ENCODE data around the gene HEPN1.

HEPN1 gene

GRCh38 chr11:124919898-124920297 lies 848 bp downstream of the HEPN1 start:
- FAIRE-seq = no peak
- no peak for DNase-seq (ENCODE audit: insufficient read length, low spot score)
- TF ChIP-seq, protein P1, sequence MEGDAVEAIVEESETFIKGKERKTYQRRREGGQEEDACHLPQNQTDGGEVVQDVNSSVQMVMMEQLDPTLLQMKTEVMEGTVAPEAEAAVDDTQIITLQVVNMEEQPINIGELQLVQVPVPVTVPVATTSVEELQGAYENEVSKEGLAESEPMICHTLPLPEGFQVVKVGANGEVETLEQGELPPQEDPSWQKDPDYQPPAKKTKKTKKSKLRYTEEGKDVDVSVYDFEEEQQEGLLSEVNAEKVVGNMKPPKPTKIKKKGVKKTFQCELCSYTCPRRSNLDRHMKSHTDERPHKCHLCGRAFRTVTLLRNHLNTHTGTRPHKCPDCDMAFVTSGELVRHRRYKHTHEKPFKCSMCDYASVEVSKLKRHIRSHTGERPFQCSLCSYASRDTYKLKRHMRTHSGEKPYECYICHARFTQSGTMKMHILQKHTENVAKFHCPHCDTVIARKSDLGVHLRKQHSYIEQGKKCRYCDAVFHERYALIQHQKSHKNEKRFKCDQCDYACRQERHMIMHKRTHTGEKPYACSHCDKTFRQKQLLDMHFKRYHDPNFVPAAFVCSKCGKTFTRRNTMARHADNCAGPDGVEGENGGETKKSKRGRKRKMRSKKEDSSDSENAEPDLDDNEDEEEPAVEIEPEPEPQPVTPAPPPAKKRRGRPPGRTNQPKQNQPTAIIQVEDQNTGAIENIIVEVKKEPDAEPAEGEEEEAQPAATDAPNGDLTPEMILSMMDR (IDR thresholded peaks at IDR 0.05; ENCODE audit: insufficient read depth, missing control alignments) = no peak

- TF ChIP-seq, protein P1 (IDR thresholded peaks at IDR 0.05; ENCODE audit: insufficient read depth, missing control alignments) = no peak
- no peak for FAIRE-seq
These were observed 1.3 kb downstream of the HEPN1 start for GRCh38 chr11:124920356-124920755.

DNA sequence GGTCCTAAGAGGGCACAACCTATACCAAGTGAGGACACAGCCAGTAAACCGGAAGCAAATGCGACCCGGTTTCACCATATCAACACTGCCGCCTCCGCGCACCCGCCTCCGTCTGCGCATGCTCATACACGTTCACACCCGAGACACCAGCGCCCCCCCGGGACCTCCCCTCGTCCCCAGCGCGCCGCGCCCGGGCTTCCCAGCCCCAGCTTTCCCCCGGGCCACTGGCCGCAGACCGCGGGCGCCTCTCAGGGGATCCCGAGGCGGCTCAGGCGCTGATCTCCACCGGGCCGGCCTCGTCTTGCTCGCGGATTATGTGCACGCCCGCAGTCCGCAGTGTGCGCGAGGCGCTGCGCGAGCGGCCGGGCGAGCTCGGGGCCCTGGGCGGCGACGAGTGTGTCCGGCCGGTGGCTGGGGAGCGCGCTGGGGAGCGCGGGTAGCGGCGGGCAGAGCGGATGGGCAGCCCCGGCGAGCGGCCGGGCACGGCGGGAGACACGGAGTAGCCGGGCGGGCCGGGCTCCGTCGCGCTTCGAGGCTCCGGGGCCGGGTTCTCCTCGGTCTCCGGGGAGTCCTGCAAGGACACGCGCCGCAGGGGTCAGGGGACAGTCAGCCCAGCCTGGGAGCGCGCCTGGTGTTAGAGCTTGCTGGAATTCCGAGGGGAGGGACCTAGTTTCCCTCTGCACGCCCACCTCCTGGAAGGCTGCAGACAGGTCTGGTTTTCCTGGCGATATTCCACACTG lies 2.0 kb downstream of the HEPN1 start:
- FAIRE-seq (no peak), DNase-seq (ENCODE audit: insufficient read length, low spot score) (no peak)
- TF ChIP-seq, protein P1 (IDR thresholded peaks at IDR 0.05; ENCODE audit: insufficient read depth, missing control alignments) = no peak

More at GRCh38 chr11:124920356-124920755, 1.3 kb downstream of the HEPN1 start:
- no peak for DNase-seq (ENCODE audit: insufficient read length, low spot score)

DNA sequence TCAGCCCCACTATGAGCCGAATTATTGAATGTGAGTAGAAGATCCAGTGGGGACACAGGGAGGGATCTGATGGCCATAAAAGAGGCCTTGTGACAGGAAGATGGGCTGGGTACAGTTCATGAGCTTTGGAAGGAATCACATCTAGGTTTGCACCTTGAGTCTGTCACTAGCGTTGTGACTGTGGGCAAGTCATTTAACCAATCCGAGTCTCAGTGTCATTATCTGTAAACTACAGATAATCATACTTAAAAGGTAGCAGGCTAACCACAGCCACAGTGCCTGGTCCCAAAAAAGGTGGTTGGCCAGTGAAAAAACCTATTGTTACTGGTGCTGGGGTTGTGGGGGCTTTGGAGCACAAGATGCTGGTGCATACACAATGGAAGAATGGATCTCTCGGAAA lies 3.8 kb downstream of the HEPN1 start:
- DNase-seq (ENCODE audit: insufficient read length, low spot score) = no peak
- TF ChIP-seq, protein P1 (IDR thresholded peaks at IDR 0.05; ENCODE audit: insufficient read depth, missing control alignments) = no peak
- FAIRE-seq = no peak

DNA sequence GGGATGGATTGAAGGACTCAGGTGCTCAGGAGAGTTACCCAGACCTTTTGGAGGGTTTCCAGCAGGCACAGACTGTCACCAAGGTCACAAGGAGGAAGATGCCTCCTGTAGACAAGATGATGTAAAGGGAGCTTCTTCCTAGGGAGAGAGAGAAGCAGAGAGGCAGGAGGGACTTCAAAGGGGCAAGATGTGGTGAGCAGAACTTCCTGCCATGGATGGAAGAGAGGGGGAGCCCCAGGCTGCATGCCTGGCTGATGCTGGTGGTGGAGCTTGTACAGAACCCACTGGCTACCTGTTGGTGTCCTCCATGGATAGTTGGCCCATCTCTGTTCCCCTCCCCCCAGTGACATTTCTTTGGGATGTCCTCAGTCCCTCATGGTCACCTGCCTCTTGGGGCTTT lies 4.2 kb downstream of the HEPN1 start:
- FAIRE-seq (no peak), DNase-seq (ENCODE audit: insufficient read length, low spot score) (no peak)
- TF ChIP-seq, protein P1 (IDR thresholded peaks at IDR 0.05; ENCODE audit: insufficient read depth, missing control alignments) = no peak

GRCh38 chr11:124928942-124929665 lies 10.1 kb downstream of the HEPN1 start:
- FAIRE-seq (no peak), DNase-seq (ENCODE audit: insufficient read length, low spot score) (no peak)
- TF ChIP-seq, protein P1 (IDR thresholded peaks at IDR 0.05; ENCODE audit: insufficient read depth, missing control alignments) = no peak

DNA sequence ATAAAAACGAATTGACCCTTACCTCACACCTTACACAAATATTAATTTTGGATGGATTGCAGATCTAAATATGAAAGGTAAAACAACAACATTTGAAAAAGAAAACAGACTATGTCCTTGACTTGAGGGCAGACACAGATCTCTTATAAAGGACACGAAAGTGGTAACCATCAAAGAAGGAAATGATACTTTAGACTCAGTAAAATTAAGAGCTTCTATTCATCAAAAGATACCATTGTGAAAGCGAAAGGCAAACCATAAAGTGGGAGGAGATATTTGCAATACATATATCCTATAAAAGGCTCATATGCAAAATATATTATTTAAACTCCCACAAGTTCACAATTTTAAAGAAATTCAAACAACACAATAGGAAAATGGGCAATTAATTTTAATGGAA lies 11.7 kb downstream of the HEPN1 start:
- DNase-seq (ENCODE audit: insufficient read length, low spot score) (no peak), FAIRE-seq (no peak)
- TF ChIP-seq, protein P1 (IDR thresholded peaks at IDR 0.05; ENCODE audit: insufficient read depth, missing control alignments) = no peak

All from D721Med (cell line).